Naive B cell (primary cell): ENCODE results near the gene PIP4K2B. TPM values are rescaled to one million over a fixed set of nuclear protein-coding genes. Genes with fewer than 3 reads are reported as not detected.

Experiments used
- ATAC-seq, 2 donors: fragments of 150-1000 bp; cut with Tn5 transposase; 2 replicates each; pipeline ENCODE4 v1.10.0; 2021; ENCODE audit warnings: low read depth in 2 of 2, mild to moderate bottlenecking in 2 of 2, moderate library complexity in 2 of 2
- DNase-seq: peaks from one replicate; pipeline ENCODE4 v3.0.0; 2022
- H3K27ac Mint-ChIP-seq, 6 donors: one replicate each; pipeline ENCODE4 v1.8.0; 2020 to 2022; ENCODE audit warnings: mild to moderate bottlenecking in 6 of 6, mixed read lengths in 6 of 6, moderate library complexity in 5 of 6, inconsistent platforms in 2 of 6
- H3K27me3 Mint-ChIP-seq, 3 donors: one replicate each; pipeline ENCODE4 v1.8.0; 2021 to 2022; ENCODE audit warnings: mixed read lengths in 3 of 3, mild to moderate bottlenecking in 1 of 3
- H3K36me3 Mint-ChIP-seq, 2 donors: one replicate each; pipeline ENCODE4 v1.8.0; 2020 to 2022; ENCODE audit warnings: mixed read lengths in 2 of 2, inconsistent platforms in 1 of 2, mild to moderate bottlenecking in 1 of 2
- H3K4me1 Mint-ChIP-seq, 3 donors: one replicate each; pipeline ENCODE4 v1.8.0; 2020 to 2022; ENCODE audit warnings: mixed read lengths in 3 of 3, inconsistent platforms in 1 of 3, mild to moderate bottlenecking in 1 of 3, moderate library complexity in 1 of 3
- H3K4me3 Mint-ChIP-seq, 8 donors: one replicate each; pipeline ENCODE4 v1.8.0; 2020 to 2022; ENCODE audit warnings: mild to moderate bottlenecking in 8 of 8, mixed read lengths in 8 of 8, moderate library complexity in 8 of 8, inconsistent platforms in 2 of 8
- H3K9me3 Mint-ChIP-seq, 7 donors: one replicate each; pipeline ENCODE4 v1.8.0; 2020 to 2022; ENCODE audit warnings: mixed read lengths in 7 of 7, mild to moderate bottlenecking in 5 of 7, inconsistent platforms in 2 of 7, moderate library complexity in 1 of 7
- polyA plus RNA-seq, 6 donors: library from polyadenylated mRNA; unstranded; fragments of 300-500 nt; fragmentation: Illumina TruSeq; gene quantifications; one replicate each; pipeline ENCODE4 v1.2.3, GENCODE V29; 2021; ENCODE audit warnings: low read depth in 6 of 6

The PIP4K2B gene
- polyA plus RNA-seq, 6 donors from 2014 or later = 10.1 to 14.5 (median 11.8) TPM

DNA sequence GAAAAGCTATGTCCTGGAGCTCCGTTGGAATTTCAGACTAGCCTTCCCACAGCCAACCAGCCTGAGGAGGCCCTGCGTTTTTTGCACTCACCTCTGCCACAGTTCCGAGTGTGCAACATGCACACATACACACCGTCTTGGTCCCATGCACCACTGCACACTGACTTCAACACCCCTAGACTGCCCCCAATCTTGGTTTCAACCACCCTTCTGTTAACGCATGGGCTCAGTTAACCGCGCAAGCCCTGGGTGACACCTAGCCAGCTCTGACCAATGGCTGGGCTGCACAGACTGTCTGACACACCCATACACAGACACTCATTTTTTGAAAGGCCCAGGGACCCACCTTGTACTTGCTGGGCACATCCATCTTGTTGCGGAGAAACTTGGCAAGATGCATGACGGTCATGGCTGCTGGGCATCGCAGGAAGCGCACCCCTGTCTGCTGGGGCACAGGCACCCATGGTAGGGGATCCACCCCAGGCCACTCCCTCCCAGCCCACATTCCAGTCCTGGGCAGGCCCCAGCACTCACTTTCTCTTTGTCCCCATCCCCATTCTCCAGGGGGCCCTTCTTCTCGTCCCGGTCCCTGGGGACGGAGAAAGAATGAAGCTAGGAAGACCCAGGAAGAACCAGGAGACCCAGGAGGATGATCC, 61.2 kb downstream of the PIP4K2B start:
- no peaks in the 10 kb centered on the region for H3K9me3 Mint-ChIP-seq
- H3K27ac Mint-ChIP-seq = no peak overlapping the region
- peaks cover 5 to 16% (median 15%) of the 10 kb centered on the region in 3 donors for H3K27me3 Mint-ChIP-seq
- H3K36me3 Mint-ChIP-seq = no peaks in the 10 kb centered on the region
- peak overlapping the region in 1 of 8 donors; percentile 35 for H3K4me3 Mint-ChIP-seq
- ATAC-seq = no peak
- peaks cover 0 to 24% (median 12%) of the 10 kb centered on the region in 3 donors for H3K4me1 Mint-ChIP-seq
- DNase-seq = no peak

DNA sequence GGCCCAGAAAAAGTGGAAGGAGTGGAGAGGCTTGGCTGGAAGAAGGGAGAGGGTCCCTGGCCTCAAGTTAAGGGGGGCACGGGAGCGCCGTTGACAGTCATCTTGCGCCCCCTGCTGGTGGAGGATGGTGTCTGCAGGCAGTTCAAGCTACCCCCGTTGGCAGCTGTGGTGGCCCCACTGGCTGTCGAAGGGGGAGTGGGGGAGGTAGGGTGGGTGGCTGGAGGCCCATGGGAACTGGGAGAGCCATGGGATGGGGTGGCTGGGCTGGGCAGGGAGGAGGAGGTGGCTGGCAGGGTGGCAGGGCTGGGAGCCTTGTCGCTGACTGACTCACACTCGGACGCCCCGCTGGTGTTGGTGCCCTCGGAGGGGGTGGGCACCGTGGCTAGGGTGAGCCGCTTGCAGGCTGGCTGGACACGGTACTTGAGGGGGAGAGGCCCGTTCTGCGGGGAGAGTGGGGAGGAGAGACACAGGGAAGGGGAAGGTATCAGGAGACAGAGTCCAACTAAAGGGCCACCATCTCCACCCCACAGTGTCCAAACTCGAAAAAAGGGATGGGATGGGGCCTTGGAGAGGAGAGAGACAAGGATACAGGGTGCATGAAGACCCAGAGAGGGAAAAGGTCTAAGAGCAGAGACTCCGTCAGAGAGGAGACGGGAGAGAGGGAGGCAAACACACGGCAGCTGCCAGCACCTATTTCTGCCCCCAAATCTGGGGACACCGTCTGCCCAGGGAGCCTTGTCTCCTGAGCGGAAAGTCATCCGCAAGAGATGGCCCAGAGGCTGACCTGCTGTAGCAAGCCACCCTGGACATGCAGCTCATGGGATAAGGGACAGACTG, 64.0 kb downstream of the PIP4K2B start:
- peak; percentile 40 for ATAC-seq
- H3K27ac Mint-ChIP-seq = peak overlapping the region in 2 of 6 donors; percentile 9 to 82
- H3K27me3 Mint-ChIP-seq = peaks cover 0 to 16% (median 15%) of the 10 kb centered on the region in 3 donors
- H3K4me3 Mint-ChIP-seq = peak overlapping the region in 1 of 8 donors; percentile 37
- DNase-seq = peak; percentile 68
- H3K4me1 Mint-ChIP-seq = peaks cover 15 to 44% (median 37%) of the 10 kb centered on the region in 3 donors
- H3K9me3 Mint-ChIP-seq = no peaks in the 10 kb centered on the region
- H3K36me3 Mint-ChIP-seq = no peaks in the 10 kb centered on the region

DNA sequence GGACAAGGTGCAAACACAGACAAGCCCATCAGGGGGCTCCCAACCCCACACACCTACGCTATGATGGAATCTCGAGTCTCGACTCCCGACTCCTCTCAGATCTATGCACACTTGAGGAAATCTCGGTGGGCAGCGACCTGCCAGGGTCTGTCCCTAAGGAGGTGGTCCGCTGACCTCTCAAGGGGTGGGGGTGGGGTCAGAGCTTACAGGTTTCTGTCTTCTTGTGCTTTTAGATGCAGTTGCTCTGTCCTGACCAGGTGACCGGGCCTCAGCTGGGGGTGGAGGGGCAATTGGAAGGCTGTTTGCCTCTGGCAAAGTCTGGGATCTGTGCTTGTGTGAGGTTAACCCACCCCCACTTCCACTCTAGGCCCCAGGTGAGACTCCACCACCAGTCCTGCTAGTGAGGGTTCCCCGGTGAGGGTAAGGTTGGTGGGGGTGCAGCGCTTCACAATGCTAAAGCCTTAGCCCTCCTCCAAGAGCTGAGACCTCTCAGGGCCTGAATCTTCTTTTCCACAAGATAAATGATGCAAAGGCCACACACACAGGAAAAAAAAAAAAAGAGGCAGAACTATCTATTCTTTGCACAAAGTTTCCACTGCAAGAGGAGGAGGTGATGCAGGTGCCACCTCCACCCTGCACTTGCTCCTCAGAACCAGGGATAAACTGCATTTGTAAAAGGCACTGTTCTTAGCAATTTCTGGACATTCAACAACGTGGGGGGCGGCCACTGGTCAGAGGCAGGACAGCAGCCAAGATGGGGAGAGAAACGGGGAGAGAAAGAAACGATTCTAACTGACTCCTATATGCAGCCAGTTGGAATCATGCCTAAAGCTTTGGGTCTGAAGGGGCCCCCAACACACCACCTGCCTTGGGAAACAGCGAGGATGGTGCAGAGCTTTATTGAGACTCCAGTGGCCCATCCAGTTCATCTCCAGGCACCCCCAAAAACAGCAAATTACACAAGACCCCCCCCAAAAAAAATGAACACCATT, 65.1 kb downstream of the PIP4K2B start:
- DNase-seq (no peak), ATAC-seq (no peak)
- Mint-ChIP-seq H3K4me1 (peaks cover 19 to 49% (median 41%) of the 10 kb centered on the region in 3 donors), H3K27me3 (peaks cover 0 to 12% (median 11%) of the 10 kb centered on the region in 3 donors), H3K36me3 (no peaks in the 10 kb centered on the region), H3K9me3 (no peaks in the 10 kb centered on the region), H3K27ac (peak overlapping the region in 2 of 6 donors; percentile 33 to 92), H3K4me3 (peak overlapping the region in 2 of 8 donors; percentile 37 to 40)

DNA sequence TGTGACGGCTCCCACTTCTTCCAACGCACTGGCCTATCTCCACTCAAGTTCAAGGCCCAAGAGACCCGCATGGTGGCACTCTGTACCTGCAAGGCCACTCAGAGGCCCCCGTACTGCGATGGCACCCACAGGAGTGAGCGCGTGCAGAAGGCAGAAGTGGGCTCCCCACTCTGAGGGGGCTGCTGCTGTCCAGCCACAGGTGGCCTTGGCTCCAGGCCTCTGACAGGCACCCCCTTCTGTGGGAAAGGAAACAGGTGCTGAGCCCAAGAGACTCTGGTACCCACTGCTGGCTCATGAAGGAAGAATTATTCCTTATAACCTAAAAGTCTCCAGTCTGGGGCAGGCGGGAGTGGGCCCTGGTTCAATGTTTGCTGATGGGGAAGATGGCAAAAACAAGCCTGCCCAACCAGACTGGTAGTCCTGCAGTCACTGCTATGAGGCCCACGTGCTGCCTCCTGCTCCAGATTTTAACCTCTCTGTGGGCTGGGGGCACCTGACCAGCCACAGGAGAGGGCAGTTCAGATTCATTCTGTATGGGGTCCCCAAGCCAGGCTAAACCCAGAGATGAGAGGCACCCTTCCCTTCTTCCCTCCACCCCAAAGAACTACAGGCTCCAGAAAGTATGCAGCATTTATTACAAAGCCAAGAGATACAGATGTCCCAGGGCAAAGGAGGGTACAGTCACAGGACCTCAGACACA, 65.9 kb downstream of the PIP4K2B start:
- peak overlapping the region in 3 of 6 donors; percentile 32 to 92 (median 64) for H3K27ac Mint-ChIP-seq
- peak overlapping the region in 1 of 8 donors; percentile 78 for H3K4me3 Mint-ChIP-seq
- H3K4me1 Mint-ChIP-seq = peaks cover 28 to 57% (median 49%) of the 10 kb centered on the region in 3 donors
- peaks cover 0 to under 1% (median 0%) of the 10 kb centered on the region in 7 donors for H3K9me3 Mint-ChIP-seq
- no peak for DNase-seq
- peaks cover 0 to 5% (median 3%) of the 10 kb centered on the region in 3 donors for H3K27me3 Mint-ChIP-seq
- ATAC-seq = no peak
- H3K36me3 Mint-ChIP-seq = no peaks in the 10 kb centered on the region

DNA sequence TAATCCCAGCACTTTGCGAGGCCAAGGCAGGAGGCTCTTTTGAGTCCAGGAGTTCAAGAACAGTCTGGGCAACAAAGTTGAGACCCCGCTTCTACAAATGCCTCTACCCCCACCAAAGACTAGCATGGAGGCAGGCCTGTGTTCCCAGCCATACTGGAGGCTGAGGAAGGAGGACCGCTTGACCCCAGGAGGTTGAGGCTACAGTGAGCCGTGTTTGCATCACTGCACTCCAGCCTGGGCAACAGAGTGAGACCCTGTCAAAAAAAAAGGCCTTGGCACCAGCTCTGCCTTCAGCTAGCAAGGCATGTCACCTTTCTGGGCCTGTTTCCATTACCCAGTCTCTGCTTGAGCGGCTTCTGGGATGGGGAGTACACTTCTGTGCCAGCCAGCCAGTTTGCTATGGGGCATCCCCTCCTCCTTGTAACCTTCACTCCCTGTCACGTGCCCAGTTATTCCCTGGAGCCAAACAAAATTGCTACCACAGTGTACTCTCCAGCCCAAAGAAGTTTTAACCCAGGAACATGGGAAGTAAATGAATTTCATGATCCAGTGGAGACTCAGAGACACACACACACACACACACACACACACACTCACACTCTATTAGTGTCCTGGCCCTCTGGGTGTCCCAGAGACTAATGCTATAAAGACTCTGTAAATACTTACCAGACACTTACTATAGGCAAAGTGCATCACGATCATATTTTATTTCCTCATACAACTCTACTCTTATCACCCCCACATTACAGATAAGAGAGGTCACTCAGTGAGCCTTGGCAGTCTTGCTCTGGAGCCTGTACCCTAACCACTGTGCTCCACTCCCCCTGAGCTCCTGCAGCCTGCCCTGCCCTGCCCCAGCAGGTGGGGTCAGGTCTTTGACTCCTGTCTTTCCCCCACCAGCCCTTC, 66.7 kb downstream of the PIP4K2B start:
- no peak for ATAC-seq
- peak overlapping the region in 5 of 8 donors; percentile 21 to 98 (median 59) for H3K4me3 Mint-ChIP-seq
- H3K4me1 Mint-ChIP-seq = peaks cover 36 to 65% (median 54%) of the 10 kb centered on the region in 3 donors
- peak overlapping the region in 4 of 6 donors; percentile 6 to 92 (median 90) for H3K27ac Mint-ChIP-seq
- no peaks in the 10 kb centered on the region for H3K36me3 Mint-ChIP-seq
- peaks cover 0 to 4% (median 0%) of the 10 kb centered on the region in 7 donors for H3K9me3 Mint-ChIP-seq
- DNase-seq = no peak
- no peaks in the 10 kb centered on the region for H3K27me3 Mint-ChIP-seq

DNA sequence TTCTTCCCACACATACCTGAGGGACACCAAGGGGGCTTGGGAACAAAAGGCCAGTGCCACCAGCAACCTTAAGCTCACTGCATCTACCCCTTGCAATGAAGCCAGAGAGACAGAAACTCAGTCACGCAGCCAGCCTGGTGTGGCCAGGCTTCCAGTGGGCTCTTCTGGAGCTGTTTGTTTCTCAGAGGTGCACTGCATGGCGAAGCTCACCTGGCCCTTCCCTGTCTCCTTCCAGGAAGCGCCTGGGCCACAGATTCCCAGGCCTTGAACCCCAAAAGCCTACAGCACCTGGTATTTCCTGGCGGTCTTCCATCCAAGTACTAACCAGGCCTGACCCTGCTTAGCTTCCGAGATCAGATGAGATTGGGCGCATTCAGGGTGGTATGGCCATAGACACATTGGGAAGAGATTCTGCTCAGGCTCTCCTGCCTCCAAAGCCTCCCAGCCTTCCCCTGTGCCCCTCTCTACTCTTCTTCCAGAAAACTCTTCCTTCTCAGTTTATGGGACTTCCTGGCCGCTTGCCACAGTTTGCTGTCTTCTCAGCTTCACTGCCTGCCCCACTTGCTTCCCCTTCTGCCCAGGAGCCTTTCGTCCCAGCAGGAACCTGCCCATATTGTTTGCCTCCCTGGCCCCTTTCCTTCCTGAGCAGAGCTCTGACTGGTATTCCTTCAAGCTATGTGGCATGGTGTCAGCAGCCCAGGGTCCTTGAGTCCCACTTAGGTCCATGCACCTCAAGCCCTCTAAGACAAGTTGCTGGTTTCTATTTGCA, 67.6 kb downstream of the PIP4K2B start:
- ATAC-seq (no peak), DNase-seq (no peak)
- Mint-ChIP-seq H3K27me3 (no peaks in the 10 kb centered on the region), H3K36me3 (no peaks in the 10 kb centered on the region), H3K9me3 (peaks cover 0 to 4% (median 0%) of the 10 kb centered on the region in 7 donors), H3K27ac (peak overlapping the region; percentile 45 to 97 (median 84)), H3K4me1 (peaks cover 39 to 69% (median 63%) of the 10 kb centered on the region in 3 donors), H3K4me3 (peak overlapping the region; percentile 31 to 98 (median 91))

DNA sequence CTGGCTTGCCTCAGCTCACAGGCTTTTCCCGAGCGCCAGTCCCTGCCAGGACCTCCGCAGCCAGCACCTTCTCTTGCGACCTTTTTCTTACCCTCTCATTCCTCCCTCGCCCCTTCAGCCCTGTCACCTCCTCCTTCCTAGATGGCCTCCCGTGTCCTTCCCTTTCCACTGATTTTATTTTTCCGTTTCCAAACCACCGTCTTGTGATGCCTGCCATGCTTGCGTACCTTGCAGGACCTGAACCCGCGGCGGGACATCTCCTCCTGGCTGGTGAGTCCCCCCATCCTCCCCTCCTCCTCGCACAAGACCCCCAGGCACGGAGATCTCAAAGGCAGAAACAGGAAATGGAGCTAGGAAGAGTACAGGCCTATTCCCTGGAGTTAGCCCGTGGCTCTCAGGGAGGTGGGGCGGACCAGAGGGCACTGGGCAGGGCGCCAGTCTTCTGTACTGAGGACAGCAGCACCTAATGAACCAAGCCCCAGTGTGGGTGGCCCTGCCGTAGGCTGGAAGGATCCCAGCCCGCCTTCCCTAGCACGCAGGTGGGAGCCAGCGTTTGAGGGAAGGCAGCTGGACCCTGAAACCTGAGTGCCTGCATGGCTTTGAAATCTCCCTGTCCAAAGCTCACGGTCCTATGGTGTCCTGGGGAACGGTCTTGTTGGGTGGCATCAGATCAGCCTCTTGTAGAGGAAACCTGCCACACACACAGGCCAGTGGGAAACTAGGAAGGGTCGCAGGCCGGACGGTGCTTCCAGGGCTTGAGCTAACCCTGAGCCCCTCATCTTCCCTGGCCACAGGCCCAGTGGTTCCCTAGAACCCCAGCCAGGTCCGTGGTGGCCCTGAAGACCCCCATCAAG, 68.6 kb downstream of the PIP4K2B start:
- H3K27me3 Mint-ChIP-seq = no peaks in the 10 kb centered on the region
- H3K36me3 Mint-ChIP-seq = no peaks in the 10 kb centered on the region
- H3K4me3 Mint-ChIP-seq = peak overlapping the region; percentile 89 to 98 (median 94)
- no peak for ATAC-seq
- peaks cover 0 to 4% (median 0%) of the 10 kb centered on the region in 7 donors for H3K9me3 Mint-ChIP-seq
- peaks cover 39 to 75% (median 68%) of the 10 kb centered on the region in 3 donors for H3K4me1 Mint-ChIP-seq
- peak overlapping the region; percentile 87 to 97 (median 96) for H3K27ac Mint-ChIP-seq
- no peak for DNase-seq

DNA sequence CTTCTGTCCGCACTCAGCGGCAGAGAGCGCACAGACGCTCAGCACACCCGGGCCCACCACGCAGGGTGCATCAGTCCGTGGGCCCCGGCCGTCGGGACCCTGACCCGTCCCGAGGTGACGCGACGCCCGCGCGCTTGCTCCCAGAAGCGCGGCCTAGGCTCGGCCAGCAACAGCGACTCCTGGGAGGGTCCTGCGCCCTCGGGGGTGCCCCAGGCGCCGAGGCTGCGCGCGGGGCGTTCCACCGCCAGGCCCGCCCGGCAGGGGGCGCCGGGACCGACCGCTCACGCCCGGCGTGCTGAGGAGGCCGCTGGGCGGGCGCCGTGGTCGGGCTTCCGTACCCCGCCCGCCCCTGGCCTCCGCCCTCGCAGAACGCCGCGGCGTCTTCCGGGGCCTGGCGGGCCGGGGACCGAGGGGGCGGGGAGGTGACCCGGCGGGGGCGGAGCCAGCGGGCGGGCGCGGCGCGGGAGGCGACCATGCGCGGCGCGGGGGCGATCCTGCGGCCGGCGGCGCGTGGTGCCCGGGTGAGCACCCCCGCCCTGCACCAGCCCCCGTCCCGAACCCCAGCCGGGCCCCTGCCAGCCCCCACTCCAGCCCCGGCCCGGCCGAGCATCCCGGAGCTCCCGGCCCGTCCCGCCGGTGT, 69.3 kb downstream of the PIP4K2B start, which contains the start of gene CISD3:
Gene CISD3, plus strand, starts transcription at position 456 of the 640 bp plus-strand sequence. Its CDS starts 18 bp downstream, at position 474.
- peak within 1 kb of the TSS; percentile 89 to 98 (median 94) for H3K4me3 Mint-ChIP-seq
- H3K27me3 Mint-ChIP-seq = no peaks in the 10 kb centered on the region
- H3K27ac Mint-ChIP-seq = peak within 1 kb of the TSS; percentile 87 to 97 (median 96)
- no peaks in the 10 kb centered on the region for H3K36me3 Mint-ChIP-seq
- ATAC-seq = peak; percentile 86
- H3K9me3 Mint-ChIP-seq = peaks cover 0 to 4% (median 0%) of the 10 kb centered on the region in 7 donors
- peak; percentile 88 for DNase-seq
- H3K4me1 Mint-ChIP-seq = peaks cover 39 to 73% (median 72%) of the 10 kb centered on the region in 3 donors

DNA sequence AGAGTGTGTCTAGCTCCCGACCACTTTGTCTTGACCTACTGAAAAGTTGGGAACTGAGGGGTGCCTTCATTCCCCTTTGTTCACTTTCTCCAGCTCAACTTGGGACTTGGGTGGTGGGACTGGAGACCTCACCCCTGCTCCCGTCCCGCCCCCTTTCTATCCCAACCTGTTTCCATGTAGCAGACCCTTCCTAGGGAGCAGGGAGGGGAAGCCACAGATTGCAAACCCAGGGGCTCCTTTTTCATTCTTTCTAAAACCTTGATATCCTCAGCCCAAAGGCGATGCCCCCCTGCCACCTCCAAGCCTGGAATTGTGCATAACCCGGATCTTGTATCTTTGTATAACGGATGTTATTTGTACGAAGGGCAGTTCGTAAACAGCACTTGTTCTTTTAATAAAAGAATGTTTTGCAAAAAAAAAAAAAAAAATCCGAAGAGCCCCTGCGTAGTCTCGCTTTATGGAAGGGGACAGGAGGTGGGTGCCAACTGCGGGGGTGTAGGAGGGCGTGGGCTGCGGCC, 69.9 kb downstream of the PIP4K2B start:
- Mint-ChIP-seq H3K27ac (peak overlapping the region in 3 of 6 donors; percentile 14 to 82 (median 59)), H3K36me3 (no peaks in the 10 kb centered on the region), H3K27me3 (no peaks in the 10 kb centered on the region), H3K4me3 (peak overlapping the region; percentile 63 to 96 (median 86)), H3K9me3 (peaks cover 0 to 4% (median 0%) of the 10 kb centered on the region in 7 donors), H3K4me1 (peaks cover 39 to 69% (median 67%) of the 10 kb centered on the region in 3 donors)
- ATAC-seq = no peak
- no peak for DNase-seq
